Astrocyte (in vitro differentiated cells and primary cell): Measurements from ENCODE around the gene CLCN1.

Source experiments
- CTCF ChIP-seq: IDR thresholded peaks from 2 replicates; pipeline ENCODE4 v1.5.1; 2011; ENCODE audit warnings: low read depth, mild to moderate bottlenecking, inconsistent platforms, low read length, moderate library complexity; ENCODE audit not compliant: insufficient read depth
- EZH2 ChIP-seq: IDR thresholded peaks from 2 replicates; pipeline ENCODE4 v1.6.1; 2012; ENCODE audit warnings: mild to moderate bottlenecking, low read length, inconsistent platforms; ENCODE audit not compliant: insufficient read depth

GRCh38 chr7:143394777-143395176, 78.9 kb downstream of the CLCN1 start:
- TF ChIP-seq CTCF (no peak), EZH2 (no peak)
